ENCODE data around the gene UBAC2. TPM values are rescaled to one million over a fixed set of nuclear protein-coding genes. Genes with fewer than 3 reads are reported as not detected.

Gene UBAC2
- total RNA-seq, 1 donor from 2014 or later, result 36.3 TPM

DNA sequence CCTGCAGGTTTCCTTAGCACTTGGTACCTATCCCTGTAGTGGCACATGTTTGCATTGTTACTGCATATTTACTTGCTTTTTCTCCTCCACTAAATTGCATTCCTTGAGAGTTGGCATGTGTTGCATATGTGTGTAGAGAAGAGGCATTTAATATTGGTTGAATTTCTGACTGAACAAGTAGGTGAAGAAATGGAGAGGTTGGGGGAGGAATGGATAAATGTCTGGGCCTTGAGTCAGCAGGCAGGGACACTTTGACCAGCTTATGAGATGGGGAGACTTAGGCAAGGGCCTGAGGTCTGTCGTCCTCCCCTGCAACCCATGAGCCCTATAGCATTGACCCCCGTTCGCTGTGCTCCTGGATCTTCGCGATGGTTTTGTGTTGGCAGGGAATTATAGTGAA lies 59.6 kb downstream of the UBAC2 start:
- intact Hi-C loops (cut with micrococcal nuclease), result no loop called here
- DNase-seq (no peak), ATAC-seq (no peak)

DNA sequence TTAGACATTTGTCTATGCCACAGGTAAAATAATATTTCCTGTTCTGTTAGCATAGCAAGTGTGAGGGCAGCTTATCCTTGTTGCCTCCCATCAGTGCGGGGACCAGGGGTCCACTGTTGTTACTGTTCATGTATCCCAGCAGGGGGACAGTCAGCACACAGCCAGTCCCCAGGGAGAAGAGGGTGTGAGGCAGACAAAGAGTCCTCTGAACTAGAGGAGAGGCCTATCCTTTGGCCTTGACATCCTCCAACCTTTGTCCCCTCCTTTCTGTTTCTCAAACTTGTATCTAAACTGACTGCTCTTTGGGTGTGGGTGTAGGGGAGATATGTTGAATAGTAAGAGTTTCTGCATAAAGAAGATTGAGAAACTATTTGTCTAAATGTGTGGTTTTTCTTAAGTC lies 60.4 kb downstream of the UBAC2 start:
- ATAC-seq (no peak), DNase-seq (no peak)
- intact Hi-C loops (cut with micrococcal nuclease), result no loop called here

DNA sequence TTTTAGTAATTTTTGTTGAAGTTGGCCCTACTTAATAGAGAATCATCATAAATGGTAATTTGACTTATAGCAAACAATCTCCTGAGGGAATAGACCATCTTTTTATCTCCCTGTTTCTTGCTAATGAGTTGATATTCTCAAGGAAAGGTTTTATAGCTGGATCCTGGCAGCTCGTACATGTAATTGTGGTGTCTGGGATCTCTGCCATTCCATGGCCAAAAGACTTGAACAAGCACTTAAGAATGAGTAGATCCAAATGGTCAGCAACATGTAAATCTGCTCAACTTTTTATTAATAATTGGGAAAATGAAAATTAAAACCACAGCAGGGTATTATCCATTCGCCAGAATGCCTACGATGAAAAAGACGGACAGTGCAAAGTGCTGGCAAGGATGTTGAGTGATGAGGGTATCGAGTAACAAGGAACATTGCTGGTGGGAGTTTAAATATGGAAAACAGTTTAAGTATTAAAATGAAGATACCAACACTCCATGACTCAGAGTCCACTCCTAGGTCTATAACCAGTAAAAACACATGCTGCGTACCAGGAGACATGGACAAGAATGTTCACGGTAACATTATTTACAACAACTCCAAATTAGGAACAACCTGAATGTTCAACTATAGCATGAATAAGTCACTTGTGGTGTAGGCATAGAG lies 62.6 kb downstream of the UBAC2 start:
- DNase-seq (no peak), ATAC-seq (no peak)
- intact Hi-C loops (cut with micrococcal nuclease), result no loop called here

DNA sequence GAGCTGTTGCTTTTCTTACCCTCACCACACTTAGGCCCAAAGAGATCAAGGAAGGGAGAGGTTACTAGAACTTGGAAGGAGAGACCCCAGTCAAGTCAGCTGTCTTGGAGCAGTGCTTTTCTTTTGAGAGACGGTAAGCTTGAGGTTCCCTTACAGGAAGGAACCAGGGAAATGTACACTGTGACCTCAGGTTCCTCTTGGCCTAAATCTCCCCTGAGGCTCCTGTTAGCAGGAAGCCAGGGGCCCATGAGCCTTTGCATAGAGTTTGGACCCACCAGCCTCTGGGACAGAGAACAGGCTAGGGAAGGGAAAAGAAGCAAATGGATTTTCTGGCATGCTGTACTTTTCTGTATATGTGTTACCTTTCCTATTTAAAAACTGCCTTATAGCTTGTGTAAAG lies 63.4 kb downstream of the UBAC2 start:
- DNase-seq, result no peak
- intact Hi-C loops (cut with micrococcal nuclease), result loop anchor here (2.0 kb wide), 1 partner anchor 87 kb away; no protein-coding TSS in a partner anchor
- peak; percentile 35 for ATAC-seq

DNA sequence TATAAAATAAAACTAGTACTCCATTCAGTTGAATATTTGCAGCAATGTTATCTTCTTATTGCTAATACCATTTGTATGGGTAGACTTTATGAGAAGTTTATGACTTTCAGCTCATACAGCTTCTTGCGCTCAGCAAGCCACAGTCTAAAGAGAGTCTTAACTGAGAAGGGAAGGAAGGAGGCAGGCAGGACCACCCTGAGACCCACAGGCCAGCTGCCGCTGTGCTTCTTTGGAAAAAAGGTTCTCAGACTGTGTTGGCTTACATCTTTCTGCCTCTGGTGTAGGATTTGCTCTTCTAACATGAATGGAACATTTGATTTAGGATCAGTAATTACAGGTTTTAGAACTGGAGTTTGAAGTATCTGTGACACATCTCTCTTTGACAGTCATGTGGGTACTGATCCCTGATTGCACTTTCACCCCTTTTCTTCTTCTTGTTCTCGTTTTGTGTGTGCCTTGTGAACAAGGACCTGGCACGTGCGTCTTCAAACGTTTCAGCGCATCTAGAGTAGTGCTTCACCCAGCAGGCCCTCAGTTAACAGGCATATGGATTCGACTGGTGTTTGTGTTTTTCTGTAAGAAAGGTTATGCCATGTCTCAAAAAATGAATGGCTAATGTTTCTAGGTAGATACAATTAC lies 64.6 kb downstream of the UBAC2 start:
- intact Hi-C loops (cut with micrococcal nuclease), result loop anchor here (2.0 kb wide), 1 partner anchor 88 kb away; no protein-coding TSS in a partner anchor
- DNase-seq (no peak), ATAC-seq (no peak)

DNA sequence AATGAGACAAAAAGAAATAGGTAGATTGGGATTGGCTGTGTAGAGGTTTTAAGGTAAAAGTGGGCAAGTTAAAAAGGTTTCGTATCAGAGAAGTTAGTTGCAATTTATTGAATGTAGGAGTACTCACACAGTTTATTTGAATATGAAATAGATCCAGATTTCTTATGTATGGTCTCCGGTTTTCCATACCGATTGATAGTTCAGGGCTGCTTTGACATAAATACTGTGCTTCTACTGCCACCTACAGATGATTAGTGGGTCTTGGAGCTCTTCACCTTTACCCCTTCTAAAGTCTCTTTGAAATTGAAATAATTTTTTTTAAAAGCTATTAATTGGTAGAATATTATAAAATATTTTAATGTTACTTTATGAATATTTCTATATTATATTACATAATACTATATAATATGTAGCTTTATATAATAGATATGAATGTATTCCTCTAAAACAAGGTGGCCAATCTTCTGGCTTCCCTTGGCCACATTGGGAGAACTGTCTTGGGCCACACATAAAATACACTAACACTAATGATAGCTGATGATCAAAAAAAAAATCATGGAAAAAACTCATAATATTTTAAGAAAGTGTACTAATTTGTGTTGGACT lies 65.3 kb downstream of the UBAC2 start:
- DNase-seq, result no peak
- intact Hi-C loops (cut with micrococcal nuclease), result loop anchor here (2.0 kb wide), 1 partner anchor 89 kb away; no protein-coding TSS in a partner anchor
- ATAC-seq, result peak; percentile 62

DNA sequence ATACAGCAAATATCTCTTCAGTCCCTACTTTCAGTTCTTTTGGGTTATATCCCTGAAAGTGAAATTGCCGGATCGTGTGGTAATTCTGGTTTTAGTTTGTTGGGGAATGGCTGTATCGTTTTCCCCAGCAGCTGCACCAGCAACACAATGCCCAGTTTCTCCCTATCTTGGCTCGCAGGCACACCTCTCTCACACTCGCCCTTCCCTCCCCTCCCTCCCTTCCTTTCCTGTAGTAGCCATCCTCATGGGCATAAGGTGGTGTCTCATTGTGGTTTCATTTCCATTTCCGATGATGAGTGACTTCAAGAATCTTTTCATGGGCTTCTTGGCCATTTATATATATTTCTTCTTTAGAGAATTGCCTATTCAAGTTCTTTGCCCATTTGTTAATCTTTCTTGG lies 66.2 kb downstream of the UBAC2 start:
- intact Hi-C loops (cut with micrococcal nuclease), result no loop called here
- DNase-seq (no peak), ATAC-seq (no peak)

DNA sequence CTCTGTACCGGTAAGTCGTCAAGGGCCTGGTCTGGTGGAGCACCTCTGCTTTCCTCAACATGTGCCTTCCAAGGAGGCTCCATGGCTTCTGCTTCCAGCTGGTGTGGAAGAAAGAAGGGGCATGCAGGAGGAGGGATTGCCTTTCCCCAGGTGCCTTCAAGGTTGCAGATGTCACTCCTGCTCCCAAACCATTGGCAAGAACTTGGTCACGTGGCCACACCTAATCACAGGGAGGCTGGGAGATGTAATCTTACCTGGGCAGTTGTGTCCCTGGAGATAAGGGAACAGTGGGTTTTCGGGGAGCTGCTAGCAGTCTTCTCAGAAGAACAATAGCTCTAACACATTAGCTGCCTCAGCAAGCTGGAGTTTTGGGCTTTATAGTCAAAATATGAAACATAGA lies 67.3 kb downstream of the UBAC2 start:
- intact Hi-C loops (cut with micrococcal nuclease), result no loop called here
- no peak for ATAC-seq
- no peak for DNase-seq

DNA sequence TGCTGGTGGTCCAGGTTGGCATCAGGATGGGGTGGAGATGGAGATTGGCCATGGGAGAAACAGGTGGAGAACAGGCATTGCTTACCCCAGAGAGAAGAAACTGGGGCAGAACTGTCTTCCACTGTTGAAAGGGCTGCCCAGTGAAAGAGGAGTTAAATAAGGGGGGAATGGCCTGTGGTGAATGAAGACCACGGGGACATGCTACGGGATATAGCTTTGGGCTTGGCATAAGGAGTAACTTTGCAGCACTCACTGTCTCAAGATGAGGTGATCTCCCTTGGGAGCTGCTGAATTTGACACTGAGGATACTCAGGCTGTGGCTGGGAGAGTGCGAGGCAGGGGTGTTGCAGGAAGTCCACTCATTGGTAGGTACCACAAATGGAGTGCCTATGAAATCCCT lies 68.2 kb downstream of the UBAC2 start:
- intact Hi-C loops (cut with micrococcal nuclease), result no loop called here
- ATAC-seq (no peak), DNase-seq (no peak)

DNA sequence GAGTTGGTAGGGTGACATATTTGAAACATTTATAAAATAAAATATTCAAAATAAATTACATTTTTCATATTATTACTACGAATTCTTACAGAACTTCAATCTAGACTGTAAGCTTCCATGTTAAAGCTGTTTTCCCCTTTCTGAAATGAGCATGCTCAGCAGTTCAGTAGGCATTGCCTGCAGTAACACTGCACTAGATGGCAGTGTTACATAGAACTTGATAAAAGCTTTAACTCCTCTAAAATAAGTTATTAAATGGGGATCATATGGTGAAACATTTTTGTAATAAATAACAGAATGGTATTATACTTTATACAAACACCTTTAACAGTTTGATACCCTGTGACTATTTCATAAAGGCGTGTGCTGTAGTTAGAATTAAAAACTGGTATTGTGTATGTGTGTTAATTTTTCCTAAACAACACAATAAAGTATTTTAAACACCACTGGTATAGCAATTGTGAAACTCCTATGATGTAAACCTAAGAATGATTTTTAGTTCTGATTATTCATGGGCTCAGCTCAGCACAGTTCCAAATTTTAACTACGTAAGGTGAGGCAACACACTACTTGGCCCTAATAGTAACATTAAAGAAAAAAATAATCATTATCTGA lies 69.1 kb downstream of the UBAC2 start:
- no peak for DNase-seq
- intact Hi-C loops (cut with micrococcal nuclease), result loop anchor here (10.0 kb wide), 1 partner anchor 165 kb away; no protein-coding TSS in a partner anchor
- peak; percentile 68 for ATAC-seq

DNA sequence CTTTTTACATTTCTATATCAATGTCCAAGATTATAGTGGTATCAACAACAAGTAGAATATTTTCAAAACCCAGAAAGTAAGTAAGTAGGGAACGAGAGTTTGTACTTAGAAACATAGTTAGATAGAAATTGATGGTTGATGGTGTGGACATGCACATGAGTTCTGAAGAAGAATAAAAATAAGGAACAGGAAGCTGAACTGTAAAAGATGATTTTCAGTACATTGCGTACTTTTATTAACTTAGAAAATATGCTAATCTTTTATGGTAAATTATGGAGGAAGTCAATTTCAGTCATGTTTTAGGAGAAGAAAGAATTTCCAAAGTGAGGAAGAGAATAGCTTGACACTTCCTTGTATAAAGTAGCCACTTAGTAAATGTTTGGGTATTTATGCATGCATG lies 69.9 kb downstream of the UBAC2 start:
- intact Hi-C loops (cut with micrococcal nuclease), result loop anchor here (10.0 kb wide), 1 partner anchor 164 kb away; no protein-coding TSS in a partner anchor
- no peak for ATAC-seq
- DNase-seq, result no peak

DNA sequence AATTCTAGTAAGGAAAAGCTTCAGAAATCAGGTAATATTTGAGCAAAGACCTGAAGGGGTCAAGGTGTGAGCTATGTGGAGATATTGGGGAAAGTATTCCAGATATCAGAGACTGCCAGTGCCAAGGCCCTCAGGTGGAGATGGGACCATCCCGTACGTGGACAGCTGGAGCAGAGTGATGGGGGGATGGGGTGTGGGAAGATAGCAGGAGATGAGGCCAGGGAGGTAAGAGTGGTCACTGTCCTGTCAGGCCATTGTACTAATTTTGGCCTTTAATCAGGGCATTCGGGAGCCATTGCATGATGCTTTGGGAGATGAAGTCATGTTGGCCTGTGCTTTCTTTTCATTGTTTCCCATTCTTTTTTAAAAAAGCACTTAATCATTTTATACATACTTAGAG lies 70.6 kb downstream of the UBAC2 start:
- ATAC-seq (no peak), DNase-seq (no peak)
- intact Hi-C loops (cut with micrococcal nuclease), result loop anchor here (10.0 kb wide), 1 partner anchor 164 kb away; no protein-coding TSS in a partner anchor

DNA sequence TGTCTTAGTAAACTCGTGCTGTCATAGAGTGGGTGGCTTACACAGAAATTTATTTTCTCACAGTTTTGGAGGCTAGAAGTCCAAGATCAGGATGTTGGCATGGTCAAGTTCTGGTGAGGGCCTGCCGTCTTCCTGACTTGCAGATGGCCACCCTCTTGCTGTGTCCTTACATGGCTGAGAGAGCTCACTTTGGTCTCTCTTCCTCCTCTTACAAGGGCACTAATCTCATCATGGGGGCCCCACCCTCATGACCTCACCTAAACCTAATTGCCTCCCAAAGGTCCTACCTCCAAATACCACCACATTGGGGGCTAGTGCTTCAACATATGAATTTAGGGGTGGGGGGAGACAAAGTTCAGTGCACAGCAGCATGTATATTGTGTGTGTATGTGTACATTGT lies 71.8 kb downstream of the UBAC2 start:
- no peak for ATAC-seq
- DNase-seq, result no peak
- intact Hi-C loops (cut with micrococcal nuclease), result loop anchor here (10.0 kb wide), 1 partner anchor 162 kb away; no protein-coding TSS in a partner anchor

DNA sequence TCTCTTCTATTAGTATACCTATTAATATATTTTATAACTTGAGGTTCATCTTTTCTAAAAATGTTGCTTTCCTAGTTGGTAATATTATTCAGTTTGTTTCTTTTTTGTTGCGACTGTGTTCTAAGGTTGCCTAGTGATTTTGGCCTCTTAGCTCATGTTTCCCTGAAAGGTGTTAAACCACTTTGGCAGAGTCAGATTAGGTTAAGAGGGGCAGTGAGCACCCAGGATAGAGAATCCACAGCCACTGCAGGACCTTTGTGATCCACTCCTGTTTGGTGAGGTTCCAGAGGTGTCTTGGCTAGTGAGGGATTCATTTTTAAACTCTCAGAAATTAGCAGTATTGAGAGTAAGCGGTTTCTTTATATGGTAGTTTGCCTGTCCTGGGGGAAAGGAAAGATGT lies 72.5 kb downstream of the UBAC2 start:
- intact Hi-C loops (cut with micrococcal nuclease), result loop anchor here (10.0 kb wide), 1 partner anchor 162 kb away; no protein-coding TSS in a partner anchor
- ATAC-seq (peak; percentile 82), DNase-seq (no peak)

DNA sequence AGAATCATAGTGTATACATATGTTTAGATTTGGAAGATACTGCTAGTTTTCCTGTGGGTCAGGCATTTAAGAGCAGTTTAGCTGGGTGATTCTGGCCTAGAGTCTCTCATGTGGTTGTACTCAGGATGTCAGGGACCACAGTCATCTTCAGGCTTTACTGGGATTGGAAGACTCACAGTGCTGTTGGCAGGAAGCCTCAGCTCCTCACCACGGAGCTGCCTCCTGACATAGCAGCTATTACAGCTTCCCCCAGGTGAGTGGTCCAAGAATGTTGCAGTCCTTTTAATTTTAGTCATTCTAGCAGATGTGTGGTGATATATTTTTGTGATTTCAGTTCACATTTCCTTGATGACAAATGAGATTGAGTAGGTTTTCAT lies 74.4 kb downstream of the UBAC2 start:
- peak; percentile 46 for ATAC-seq
- intact Hi-C loops (cut with micrococcal nuclease), result loop anchor here (10.0 kb wide), 1 partner anchor 160 kb away; no protein-coding TSS in a partner anchor
- DNase-seq, result no peak

DNA sequence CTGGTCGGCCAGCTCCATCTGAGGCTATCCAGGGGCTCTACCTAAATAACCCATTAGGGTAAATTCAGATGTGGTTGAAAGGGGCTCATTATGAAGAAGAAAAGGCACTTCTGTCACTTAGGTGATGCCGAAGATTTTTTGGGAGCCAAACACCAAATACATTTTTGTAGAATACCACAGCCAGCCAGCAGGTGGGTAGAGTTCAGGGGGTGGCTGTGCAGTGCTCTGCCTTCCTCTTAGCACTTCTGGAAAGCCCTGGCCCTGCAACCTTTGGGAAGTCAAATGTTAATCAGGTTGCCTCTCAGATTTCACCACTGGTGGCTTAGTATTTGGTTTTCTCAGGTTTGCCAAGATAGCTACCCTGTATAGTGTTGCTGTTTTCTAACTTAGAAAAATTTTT lies 76.1 kb downstream of the UBAC2 start:
- intact Hi-C loops (cut with micrococcal nuclease), result loop anchor here (10.0 kb wide), 1 partner anchor 158 kb away; no protein-coding TSS in a partner anchor
- DNase-seq (no peak), ATAC-seq (no peak)

DNA sequence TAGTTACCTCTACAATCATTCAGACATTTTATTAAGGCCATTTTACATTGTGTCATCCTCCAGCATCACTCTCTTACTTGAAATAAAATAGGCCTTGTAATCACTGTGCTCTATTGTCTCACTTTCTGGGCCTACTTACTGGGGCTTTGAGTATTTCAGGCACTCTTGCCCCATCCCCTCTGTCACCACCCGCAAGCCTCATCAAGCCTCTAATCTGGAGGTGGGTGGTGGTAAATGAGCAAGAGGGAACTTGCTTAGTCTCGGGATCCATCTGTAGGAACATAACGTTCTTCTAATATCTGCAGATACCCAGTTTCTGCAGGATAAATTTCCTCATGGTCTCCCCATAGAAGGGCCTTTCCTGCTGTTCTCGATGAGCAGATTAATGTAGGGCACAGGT lies 77.0 kb downstream of the UBAC2 start:
- DNase-seq, result no peak
- intact Hi-C loops (cut with micrococcal nuclease), result loop anchor here (10.0 kb wide), 1 partner anchor 157 kb away; no protein-coding TSS in a partner anchor
- peak; percentile 20 for ATAC-seq

DNA sequence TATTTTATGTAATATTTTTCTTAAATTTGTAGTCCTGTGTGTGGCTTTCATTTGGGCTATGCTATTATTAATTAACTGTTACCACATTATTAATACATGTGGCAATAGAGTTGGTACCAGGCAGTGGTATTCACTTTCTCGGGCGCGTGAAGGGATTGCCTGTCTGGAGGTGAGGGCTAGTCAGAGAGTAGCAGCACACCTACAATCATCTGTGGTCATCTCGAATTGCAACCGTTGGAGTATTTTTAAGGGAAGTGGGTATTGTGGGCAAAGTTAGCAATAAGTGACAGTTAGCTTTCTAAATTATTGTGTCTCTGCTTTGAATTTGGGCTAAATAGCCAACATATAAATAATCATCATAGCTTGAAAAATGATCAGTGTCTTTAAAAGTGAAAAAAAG lies 77.5 kb downstream of the UBAC2 start:
- no peak for ATAC-seq
- intact Hi-C loops (cut with micrococcal nuclease), result loop anchor here (10.0 kb wide), 1 partner anchor 157 kb away; no protein-coding TSS in a partner anchor

DNA sequence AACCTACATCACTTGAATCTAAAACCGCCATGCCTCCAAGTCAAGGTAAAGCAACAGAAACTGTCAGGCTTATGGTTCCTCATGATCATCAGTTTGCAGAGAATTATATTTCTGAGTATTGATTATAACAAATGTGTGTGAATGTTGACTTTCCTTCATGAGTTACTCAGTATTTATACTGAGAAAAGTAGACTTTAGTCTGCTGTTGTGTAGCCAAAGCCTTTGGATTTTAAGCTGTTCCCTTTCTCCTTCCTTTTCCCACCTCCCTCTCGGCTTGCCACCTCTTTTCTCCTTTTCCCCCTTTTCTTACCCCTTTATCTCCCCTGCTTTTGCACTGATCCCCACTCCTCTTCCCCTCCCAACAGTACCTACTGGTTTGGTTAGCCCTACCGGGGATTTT lies 78.2 kb downstream of the UBAC2 start:
- intact Hi-C loops (cut with micrococcal nuclease), result loop anchor here (10.0 kb wide), 1 partner anchor 156 kb away; no protein-coding TSS in a partner anchor
- DNase-seq (no peak), ATAC-seq (no peak)

More for the DNA sequence above, 77.5 kb downstream of the UBAC2 start:
- no peak for DNase-seq

Measured in left ventricle myocardium superior (tissue), 1 donor.